Glomerular visceral epithelial cell (primary cell): Measurements from ENCODE around the gene WAC.

ENCODE experiments used
- DNase-seq: peaks from one replicate; pipeline ENCODE4 v3.0.0-alpha.2; 2016; ENCODE audit errors: extremely low spot score

Gene WAC

DNA sequence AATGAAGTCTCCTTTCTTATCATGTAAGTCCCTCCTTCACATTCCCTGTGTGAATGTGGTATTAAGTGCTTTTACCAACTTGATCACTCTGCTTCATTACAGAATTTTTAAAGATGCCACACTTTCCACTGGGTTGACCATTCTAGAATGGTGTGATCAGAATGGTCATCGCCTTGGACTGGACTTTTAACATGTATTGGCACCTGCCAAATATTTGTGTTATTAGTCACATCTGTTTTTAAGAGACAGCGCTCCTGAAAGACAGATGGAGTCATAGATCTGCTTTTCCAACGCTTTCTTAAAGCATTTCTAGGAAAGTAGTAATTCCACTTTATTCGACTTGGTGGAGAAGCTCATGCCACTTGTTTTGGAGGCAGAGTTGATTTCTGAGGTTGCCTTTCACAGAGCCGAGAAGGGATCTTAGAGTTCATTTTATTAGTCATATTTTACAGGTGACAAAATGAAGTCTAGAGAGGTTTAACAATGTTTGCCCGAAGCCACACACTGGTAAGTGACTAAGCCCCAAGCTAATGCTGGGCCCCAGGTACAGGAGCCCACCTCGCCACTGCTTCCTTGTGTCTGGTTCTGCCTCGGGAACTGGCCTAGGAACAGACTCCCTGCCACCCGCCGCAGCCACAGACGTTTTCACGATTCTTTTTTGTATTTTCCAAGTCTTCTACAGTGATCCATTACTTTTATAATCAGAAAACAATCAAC, 134.0 kb downstream of the WAC start:
- DNase-seq, result no peak

DNA sequence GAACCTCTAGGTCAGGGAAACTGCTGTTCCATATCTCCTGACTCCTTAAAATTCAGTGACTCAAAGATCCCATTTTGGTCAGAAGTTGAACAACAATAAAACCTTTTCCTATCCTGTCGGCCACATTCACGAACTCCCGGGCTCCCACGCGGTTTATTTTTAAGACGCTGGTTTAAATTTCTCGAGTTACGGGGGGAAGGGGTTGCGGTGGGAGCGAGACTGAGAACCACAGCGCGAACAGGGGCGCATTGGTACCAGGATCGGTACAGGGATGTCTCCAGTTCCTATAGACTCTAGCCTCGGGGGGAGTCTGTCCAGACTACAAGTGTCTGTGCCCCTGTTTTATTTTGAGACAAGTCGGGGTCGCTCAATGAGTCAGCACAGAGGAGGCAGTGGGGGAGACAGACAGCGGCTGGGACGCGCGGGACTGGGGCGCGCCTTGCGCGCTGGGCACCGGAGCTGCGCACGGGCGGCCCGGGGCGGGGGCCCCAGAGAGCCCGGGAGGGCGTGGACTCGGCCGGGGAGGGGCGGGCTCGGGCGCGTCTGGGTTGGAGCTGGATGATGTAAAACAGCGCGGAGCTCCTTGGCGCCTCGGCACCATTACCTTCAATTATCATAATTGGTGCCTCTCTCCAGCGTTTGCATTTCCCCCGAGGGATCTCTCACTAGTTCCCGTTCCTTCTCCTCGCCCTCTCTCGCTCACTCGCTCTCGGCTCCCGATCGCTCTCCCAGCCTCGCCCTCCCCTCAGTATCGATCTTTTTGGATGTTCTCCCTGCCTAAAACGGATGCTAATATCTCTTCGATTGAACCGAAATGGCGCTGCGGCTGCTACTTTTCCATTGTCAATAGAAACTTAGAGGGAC, 135.7 kb downstream of the WAC start:
- peak; percentile 51 for DNase-seq

- DNase-seq, result no peak
These were observed 136.6 kb downstream of the WAC start for GRCh38 chr10:28669227-28670173.
